Activated CD8-positive, alpha-beta memory T cell treated with anti-CD3 and anti-CD28 coated beads for 1 hour (primary cell): ENCODE measurements around the gene ELOB.

Experiments used
- DNase-seq, 2 donors: peaks; one replicate each; pipeline ENCODE4 v3.0.0-alpha.2; 2020; ENCODE audit warnings: low read depth in 1 of 2; ENCODE audit errors: extremely low read depth in 1 of 2

Gene ELOB

DNA sequence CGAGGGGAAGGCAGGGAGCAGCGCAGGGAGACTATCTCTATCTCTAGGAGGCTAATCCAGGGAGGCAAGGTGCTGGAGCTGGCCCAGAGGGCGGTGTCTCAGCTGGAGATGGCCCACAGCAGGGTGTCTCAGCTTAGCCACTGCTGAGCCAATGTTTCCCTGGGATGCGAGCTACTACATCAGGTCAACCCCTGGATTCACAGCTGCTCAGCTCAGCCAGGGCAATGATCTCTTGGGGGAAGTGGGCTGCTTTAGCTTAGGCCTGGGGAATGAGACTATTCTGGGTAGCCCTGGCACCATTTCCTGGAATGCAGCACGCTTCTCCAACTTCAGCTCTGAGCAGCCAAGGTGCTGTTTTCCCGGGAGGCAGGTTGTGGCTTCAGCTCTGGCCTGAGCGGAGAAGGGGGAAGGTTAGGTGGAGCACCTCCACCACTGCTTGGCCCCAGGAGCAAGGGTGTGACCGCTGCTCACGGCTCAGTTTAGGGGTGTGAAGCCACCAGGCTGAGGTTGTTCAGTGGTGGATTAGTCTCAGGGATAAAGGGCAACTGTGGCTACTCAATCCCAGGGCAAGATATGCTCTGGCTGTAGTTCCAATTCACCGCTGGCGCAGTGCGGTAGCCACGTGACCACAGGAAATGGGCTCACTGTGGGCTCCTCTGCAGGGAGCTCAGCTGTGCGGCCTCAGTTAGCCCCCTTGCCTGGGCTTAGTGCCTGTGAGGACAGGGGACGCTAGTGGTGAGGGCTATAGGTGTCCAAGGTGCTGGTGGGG is 34.8 kb upstream of the ELOB start:
- no peak for DNase-seq

DNA sequence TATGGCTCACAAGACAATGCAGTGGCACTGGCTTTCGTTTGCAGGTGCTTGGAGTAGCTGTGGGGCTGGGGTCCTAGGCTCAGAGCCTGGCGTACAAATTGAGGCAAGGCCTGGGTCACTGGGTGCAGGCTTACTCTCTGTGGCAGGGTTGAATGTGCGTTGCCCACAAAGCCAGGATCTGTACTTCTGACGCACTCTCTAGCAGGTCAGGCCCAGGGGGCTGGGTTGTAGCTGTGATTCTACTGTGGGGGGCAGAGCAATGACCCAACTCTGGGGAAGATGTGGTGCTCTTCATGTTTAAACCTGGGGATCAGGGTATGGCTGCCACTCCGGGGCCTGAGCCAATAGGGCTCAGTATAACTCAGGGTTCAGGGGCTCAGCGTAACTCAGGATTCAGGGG is 33.6 kb upstream of the ELOB start:
- DNase-seq, result no peak

DNA sequence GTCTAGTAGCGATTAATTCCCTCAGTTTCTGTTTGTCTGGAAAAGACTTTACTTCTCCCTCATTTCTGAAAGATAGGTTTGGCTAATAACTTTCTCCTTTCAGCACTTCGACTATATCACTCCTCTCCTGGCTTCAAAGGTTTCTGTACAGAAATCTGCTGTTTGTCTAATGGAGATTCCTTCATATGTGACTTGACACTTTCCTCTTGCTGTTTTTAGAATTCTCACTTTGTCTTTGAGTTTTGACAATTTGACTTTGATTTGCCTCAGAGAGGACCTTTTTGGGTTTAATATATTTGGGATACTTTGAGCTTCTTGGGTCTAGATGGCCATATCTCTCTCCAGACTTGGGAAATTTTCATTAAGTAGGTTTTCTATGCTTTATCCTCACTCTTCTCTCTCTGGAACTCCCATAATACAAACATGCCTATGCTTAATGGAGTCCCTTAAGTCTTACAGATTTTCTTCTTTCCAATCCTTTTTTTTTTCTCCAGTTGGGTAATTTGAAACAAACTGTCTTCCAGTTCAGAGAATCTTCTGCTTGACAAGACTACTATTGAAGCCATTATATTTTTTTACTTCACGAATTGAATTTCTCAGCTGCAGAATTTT is 32.2 kb upstream of the ELOB start:
- DNase-seq, result no peak

DNA sequence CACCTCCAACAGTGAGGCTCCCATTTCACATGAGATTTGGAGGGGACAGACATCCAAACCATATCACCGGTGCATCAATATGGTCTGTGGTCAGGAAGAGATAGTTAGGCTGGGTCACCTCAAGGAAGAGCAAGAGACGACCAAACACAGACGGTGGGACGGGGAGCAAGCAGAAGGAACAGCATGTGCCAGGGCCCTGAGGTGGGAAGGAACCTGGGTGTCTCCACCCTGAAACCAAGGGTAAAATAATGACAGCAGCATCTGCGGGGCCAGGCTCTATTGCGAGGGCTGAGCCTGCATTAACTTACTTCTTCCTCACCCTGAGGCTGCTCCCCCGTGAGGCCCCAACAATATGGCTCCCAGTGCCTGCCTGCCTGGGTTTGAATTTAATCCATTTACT is 31.1 kb upstream of the ELOB start:
- DNase-seq, result no peak

DNA sequence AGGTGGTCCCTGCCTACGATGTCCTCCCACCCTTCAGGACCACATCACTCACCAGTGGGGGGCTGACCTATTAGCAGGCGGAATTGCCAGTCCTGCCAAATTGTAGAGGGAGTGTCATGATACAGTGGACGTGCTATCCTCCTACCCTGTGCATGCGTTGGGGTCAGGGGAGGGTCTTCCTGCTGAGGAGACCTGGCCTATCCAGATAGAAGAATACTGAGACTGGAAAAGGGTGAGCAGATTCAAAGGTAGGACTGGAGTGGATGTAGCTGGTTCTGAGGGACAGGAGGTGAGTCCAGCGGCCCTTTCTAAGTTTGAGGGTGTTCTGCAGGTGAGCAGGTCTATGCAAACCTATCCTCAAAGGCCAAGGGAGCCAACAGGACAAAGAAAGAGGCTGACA is 29.2 kb upstream of the ELOB start:
- DNase-seq, result no peak

DNA sequence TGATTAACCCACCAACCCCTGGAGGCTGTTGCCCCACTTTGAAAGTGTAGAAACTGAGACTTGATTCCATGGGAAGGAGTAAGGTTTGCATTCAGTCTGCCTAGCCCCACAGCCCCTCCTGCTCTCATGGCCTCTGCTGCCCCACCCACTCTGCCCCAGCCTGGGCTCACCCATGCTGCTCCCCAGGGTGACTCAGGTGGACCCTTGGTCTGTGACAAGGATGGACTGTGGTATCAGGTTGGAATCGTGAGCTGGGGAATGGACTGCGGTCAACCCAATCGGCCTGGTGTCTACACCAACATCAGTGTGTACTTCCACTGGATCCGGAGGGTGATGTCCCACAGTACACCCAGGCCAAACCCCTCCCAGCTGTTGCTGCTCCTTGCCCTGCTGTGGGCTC is 27.6 kb upstream of the ELOB start:
- no peak for DNase-seq

DNA sequence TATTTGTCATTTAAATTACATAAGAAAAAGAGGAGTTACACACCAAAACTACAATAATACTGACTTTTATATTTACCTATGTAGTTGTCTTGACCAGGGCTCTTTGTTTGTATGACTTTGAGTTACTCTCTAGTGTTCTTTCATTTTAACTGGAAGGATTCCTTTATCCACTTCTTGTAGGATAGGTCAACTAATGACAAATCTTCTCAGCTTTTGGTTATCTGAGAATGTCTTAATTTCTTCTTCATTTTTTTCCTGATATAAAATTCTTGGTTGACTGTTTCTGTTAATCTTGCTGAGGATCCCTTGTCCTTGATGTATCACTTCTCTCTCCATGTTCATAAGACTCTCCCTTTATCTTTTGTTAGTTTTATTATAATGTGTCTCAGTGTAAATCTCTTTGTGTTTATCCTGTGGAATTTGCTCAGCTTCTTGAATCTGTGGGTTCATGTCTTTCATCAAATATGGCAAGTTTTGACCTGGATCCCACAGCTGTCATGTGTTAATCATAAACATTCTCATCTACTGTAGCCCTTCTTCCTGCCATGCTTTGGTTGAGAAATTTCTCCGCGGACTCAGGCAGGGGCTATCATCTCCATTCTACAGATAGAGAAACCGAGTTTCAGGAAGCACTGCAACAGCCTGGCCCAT is 26.6 kb upstream of the ELOB start:
- DNase-seq, result no peak

DNA sequence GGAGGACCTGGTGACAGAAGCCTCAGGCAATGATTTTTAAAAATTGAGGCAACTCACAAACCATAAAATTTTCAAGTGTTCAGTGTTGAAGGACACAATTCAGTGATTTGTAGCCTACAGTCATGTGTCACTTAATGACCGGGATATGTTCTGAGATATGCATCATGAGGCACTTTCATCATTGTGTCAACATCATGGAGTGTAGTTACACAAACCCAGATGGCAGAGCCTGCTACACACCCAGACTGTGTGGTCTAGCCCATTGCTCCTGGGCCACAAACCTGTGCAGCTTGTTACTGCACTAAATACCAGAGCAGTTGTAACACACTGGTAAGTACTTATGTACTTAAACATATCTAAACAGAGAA is 22.8 kb upstream of the ELOB start:
- no peak for DNase-seq

DNA sequence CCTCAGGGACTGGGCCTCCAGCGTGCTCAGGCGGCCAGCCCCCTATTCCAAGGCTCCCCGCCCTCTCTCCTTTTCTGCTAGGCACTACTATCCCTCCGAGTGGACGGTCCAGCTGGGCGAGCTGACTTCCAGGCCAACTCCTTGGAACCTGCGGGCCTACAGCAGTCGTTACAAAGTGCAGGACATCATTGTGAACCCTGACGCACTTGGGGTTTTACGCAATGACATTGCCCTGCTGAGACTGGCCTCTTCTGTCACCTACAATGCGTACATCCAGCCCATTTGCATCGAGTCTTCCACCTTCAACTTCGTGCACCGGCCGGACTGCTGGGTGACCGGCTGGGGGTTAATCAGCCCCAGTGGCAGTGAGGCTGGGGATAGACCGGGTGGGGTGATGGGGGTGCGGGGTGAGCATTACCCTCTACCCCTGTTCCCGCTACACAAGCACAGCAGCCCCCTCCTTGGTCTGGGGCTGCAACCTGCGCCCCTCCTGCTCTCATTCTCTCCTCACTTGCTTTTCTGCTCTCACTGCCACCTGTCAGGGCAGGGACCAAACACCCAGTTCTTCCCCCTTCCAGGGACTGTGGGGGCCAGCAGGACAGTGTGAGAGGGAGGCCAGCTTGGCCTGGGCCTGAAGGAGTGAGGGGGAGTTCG is 22.3 kb upstream of the ELOB start:
- DNase-seq, result no peak

DNA sequence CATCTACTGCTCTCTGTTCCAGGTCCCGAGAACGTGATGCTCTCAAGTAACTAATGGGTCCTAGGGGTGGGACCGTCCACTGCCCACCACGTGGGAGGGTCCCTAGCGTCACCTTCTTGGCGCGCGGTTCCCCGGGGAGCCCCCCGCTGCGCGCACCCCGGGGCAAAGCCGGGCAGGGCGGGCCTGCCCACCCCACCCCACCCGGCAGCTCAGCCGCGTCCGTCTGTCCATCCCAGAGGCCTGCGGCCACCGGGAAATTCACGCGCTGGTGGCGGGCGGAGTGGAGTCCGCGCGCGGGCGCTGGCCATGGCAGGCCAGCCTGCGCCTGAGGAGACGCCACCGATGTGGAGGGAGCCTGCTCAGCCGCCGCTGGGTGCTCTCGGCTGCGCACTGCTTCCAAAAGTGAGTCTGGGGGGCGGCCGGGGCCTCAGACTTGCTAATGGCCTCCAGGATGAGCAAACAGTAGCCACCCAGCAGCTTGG is 21.7 kb upstream of the ELOB start:
- no peak for DNase-seq

DNA sequence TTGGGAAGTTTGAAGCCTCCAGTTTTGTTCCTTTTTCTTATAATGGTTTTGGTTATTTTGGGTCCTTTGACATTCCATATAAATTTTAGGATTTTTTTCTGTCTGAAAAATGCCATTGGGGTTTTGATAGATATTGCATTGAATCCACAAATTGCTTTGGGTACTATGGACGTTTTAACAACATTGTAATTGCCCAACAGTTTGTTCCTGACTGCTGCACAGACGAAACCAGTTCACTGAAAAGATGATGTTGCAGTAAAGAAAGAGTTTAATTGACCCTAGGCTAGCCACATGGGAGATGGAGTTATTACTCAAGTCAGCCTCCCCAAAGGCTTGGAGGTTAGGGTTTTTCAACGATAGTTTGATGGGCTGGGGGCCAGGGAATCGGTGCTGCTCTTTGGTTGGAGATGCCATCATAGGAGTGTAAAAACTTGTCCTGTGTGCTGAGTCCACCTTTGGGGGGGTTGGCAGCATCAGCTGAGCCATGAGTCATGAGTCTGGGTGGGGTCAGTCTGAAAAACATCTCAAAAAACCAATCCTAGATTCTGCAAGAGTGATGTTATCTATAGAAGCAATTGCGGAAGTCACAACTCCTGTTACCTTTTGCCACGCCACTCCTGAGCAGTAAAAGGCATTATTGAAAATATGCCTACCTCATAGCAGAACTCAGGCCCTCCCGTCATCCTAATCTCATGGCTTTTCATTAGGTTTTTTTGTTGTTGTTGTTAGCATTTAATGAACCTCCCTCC is 18.5 kb upstream of the ELOB start:
- DNase-seq, result no peak

DNA sequence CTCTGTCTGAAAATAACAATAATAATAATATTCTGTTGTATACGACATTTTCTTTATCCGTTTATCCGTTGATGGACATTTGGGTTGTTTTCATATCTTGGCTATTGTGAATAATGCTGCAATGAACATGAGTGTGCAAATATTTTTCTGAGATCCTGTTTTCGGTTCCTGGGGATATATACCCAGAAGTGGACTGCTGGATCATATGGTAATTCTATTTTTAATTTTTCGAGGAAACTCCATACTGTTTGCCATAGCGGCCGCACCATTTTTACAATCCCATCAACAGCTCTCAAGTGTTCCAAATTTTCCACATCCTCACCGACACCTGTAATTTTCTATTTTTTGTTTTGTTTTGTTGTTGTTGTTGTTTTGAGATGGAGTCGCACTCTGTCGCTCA is 15.9 kb upstream of the ELOB start:
- DNase-seq, result no peak

DNA sequence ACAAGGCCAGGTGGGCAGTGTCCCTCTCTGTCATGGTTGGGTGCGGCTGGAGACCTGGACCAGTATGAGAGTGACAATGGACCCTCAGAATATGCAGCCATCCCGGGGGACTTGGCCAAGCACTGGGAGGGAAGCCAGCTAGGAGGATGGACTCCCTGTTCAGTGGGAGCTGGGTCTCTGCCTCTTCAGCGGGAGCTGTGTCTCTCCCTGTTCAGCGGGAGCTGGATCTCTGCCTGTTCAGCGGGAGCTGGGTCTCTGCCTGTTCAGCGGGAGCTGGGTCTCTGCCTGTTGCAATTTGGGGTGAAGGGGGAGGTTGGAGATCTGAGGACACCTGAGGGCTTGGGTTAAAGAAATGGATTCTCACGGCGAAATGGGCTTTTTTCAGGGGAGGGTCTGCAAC is 14.1 kb upstream of the ELOB start:
- DNase-seq, result no peak

DNA sequence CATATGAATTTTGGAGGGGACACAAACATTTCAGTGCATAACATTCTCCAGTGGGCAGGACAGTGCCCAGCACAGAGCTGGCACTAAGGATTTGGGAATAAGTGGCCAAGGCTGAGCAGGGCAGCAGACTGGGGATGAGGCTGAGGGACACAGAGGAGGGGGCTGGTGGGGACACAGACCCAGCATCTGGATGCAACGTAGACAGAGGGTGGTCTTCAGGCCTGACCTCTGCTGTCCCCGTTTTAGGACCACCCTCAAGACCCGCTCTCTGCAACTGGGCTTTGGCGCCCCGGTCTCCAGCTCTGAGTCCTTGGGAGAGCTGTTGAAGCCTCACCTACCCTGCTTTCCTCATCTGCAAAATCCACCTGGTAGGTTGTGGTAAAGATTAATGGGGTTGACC is 13.6 kb upstream of the ELOB start:
- no peak for DNase-seq

DNA sequence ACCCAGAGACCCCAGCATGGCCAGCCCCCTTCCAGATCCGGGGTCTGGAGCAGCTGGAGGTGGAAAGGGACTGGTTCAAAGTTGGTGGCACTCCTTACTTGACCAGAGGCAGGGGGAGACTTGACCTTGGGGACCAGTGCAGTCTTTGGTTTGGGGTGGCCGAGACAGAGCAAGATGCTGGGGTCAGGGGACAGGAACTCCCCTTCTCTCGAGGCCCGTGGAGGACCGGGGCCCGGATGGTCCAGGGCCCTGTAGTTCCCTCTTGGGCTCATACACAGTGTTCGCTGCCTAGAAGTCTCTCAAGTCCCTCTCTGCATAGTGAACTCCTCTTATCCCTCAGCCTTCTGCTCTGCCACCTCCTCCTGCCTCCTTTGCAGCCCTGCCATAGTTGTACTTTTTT is 10.9 kb upstream of the ELOB start:
- no peak for DNase-seq

DNA sequence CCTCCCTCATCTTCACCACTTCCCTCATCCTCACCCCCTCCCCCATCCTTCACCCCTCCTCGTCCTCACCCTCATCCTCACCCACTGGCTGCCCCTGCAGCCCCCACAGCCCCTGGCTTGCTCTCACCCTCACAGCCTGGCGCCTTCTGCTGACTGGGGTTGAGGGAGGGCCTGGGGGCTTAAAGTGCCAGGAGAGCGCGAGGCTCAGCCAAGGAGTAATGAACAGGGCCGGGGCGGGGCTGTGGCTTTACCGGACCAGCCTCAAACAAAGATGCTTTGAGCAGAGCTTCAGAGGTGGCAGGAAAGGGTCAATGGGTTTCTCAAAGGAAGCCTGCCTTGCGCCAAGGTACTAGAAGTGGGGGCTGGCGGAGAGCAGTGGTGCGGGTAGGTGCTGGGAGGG is 10.3 kb upstream of the ELOB start, which contains the start of gene PRSS33:
PRSS33 (minus strand) TSS at position 155 of the 400 bp plus-strand sequence. CDS start 1,013 bp downstream, outside the sequence.
- no peak for DNase-seq

DNA sequence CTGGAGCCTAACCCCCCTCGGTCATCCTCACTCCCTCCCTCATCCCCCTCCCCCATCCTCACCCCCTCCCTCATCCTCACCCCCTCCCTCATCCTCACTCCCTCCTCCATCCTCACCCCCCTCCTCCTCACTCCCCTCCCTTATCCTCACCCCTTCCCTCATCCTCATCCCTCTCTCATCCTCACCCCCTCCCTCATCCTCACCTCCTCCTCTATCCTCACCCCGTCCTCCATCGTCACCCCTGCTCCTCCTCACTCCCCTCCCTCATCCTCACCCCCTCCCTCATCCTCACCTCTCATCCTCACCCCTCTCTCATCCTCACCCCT is 9.7 kb upstream of the ELOB start:
- no peak for DNase-seq

DNA sequence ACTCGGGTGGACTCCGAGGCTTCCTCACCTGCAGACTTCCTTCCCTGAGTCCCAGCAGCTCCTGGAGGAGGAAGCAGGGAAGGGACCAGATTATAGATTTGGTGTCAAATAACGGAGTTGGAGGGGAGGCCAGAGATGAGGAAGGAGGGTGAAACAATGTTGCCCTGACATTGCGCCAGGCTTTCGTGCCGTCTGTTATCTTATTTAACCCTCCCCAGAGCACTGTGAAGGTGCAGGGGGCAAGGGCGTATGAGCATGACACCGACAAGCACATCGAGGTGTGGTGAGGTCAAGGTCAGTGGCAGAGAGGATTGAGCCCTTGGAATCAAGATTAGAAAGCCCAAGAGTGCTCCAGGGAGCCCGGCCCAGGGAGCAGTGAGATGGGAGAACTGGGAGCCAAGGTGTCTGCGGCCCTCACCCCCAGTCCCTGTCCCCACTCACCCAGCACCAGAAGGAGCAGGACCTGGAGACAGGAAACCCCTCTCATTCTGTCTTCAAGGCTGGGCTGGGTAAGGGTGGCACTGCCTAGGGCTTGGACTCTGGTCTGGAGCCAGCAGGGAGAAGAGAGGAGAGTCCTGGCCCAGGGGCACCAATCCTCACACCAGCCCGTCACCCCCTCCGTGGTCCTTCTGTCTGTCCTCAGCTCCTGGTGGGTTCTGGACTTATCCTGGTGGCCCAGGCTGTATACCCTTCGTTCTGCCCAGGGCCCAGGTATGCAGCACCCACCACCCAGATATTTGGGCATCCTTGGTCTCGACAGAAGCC is 9.2 kb upstream of the ELOB start:
- no peak for DNase-seq

DNA sequence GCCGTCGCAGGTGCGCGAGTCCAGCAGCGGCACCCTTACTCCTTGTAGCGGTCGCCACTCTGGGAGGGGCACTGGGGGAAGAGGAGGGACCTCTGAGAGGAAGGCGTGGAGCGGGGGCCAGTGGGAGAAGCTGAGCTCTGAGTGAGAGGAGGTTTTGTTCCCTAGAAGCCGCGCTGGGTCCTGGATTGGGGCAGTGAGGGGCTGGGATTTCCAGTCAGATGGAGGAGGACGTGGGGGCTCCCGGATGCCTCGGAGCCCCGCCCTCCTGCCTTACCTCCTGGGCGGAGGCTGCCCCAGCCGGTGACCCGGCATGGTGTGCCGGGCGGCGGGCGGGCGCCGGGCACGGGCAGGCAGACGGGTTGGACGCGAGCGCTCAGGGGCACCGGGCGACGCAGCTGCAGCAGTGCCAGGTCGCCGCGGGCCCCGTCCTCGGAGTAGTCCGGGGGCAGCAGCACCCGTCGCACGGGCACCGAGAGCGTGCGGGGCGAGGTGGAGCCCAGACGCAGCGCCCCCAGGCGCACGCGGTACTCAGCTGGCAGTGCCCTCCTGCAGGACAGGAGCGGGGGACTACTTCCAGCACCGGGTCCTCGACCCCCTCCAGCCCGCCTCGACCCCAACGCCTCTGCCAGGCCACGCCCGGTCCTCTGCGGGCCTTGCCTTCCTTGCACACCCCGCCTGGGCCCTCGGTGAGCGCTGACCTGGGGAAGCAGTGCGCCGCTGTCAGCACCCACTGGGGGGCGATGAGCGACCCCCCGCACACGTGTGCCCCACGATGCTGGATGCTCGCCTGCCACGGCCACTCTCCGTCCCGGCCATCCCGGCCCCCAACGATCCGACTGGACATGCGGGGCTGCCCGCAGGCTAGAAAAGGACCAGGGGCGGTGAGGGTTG is 8.3 kb upstream of the ELOB start:
- no peak for DNase-seq
